Measurements from ENCODE around the gene QPCT. TPM values are rescaled to one million over a fixed set of nuclear protein-coding genes. Genes with fewer than 3 reads are reported as not detected.

The QPCT gene
- total RNA-seq, 4 donors from 2014 or later, result 1.2 to 5.1 (median 4.0) TPM

- H3K4me1 ChIP-seq, result peaks cover 3 to 14% (median 6%) of the 10 kb centered on the region in 4 donors
- H3K4me3 ChIP-seq, result no peak overlapping the region
- no peak overlapping the region for H3K27ac ChIP-seq (replicated peaks in 1 of 4)
- no peak for TF ChIP-seq EP300 (IDR thresholded peaks at IDR 0.05)
- no peak for TF ChIP-seq CTCF (IDR thresholded peaks at IDR 0.05)
- no peak for TF ChIP-seq POLR2A (IDR thresholded peaks at IDR 0.05; ENCODE audit: low read depth)
- TF ChIP-seq POLR2AphosphoS5 (IDR thresholded peaks at IDR 0.05), result no peak
- no peaks in the 10 kb centered on the region for H3K27me3 ChIP-seq
- intact Hi-C loops (cut with DNase I), result no loop called here
- H3K36me3 ChIP-seq, result no peaks in the 10 kb centered on the region
- no peak for DNase-seq (ENCODE audit: extremely low spot score)
- H3K9me3 ChIP-seq, result no peaks in the 10 kb centered on the region
- WGBS, result 96% methylated on average over 4 of the region's 4 CpGs
These were observed 43.9 kb upstream of the QPCT start for GRCh38 chr2:37300578-37300977.

- Histone ChIP-seq H3K9me3 (no peaks in the 10 kb centered on the region), H3K27ac (replicated peaks in 1 of 4) (no peak overlapping the region), H3K4me3 (no peak overlapping the region), H3K36me3 (no peaks in the 10 kb centered on the region), H3K4me1 (peaks cover 5 to 19% (median 14%) of the 10 kb centered on the region in 4 donors), H3K27me3 (no peaks in the 10 kb centered on the region)
- intact Hi-C loops (cut with DNase I), result no loop called here
- 86% methylated on average over 2 of the region's 2 CpGs for WGBS
- TF ChIP-seq CTCF (IDR thresholded peaks at IDR 0.05) (no peak), POLR2AphosphoS5 (IDR thresholded peaks at IDR 0.05) (no peak), POLR2A (IDR thresholded peaks at IDR 0.05; ENCODE audit: low read depth) (no peak), EP300 (IDR thresholded peaks at IDR 0.05) (no peak)
- no peak for DNase-seq (ENCODE audit: extremely low spot score)
These were observed 43.0 kb upstream of the QPCT start for GRCh38 chr2:37301408-37301807.

GRCh38 chr2:37302701-37303252, 41.7 kb upstream of the QPCT start:
- Histone ChIP-seq H3K27me3 (no peaks in the 10 kb centered on the region), H3K36me3 (no peaks in the 10 kb centered on the region), H3K9me3 (no peaks in the 10 kb centered on the region), H3K4me3 (no peak overlapping the region), H3K27ac (replicated peaks in 1 of 4) (no peak overlapping the region), H3K4me1 (peaks cover 5 to 31% (median 15%) of the 10 kb centered on the region in 4 donors)
- intact Hi-C loops (cut with DNase I), result no loop called here
- TF ChIP-seq POLR2A (IDR thresholded peaks at IDR 0.05; ENCODE audit: low read depth) (no peak), EP300 (IDR thresholded peaks at IDR 0.05) (no peak), CTCF (IDR thresholded peaks at IDR 0.05) (no peak), POLR2AphosphoS5 (IDR thresholded peaks at IDR 0.05) (no peak)
- 98% methylated on average over 9 of the region's 9 CpGs for WGBS
- no peak for DNase-seq (ENCODE audit: extremely low spot score)

- Histone ChIP-seq H3K27ac (replicated peaks in 1 of 4) (no peak overlapping the region), H3K4me1 (peaks cover 5 to 34% (median 21%) of the 10 kb centered on the region in 4 donors), H3K9me3 (no peaks in the 10 kb centered on the region), H3K27me3 (no peaks in the 10 kb centered on the region), H3K4me3 (no peak overlapping the region), H3K36me3 (no peaks in the 10 kb centered on the region)
- intact Hi-C loops (cut with DNase I), result no loop called here
- no peak for DNase-seq (ENCODE audit: extremely low spot score)
- WGBS, result 78% methylated on average over 3 of the region's 3 CpGs
- no peak for TF ChIP-seq POLR2AphosphoS5 (IDR thresholded peaks at IDR 0.05)
These were observed 38.4 kb upstream of the QPCT start for GRCh38 chr2:37306024-37306423.

- no peak overlapping the region for H3K4me3 ChIP-seq
- no peaks in the 10 kb centered on the region for H3K9me3 ChIP-seq
- peaks cover 11 to 37% (median 31%) of the 10 kb centered on the region in 4 donors for H3K4me1 ChIP-seq
- no peak for TF ChIP-seq EP300 (IDR thresholded peaks at IDR 0.05)
- no peak for TF ChIP-seq CTCF (IDR thresholded peaks at IDR 0.05)
- no peak for TF ChIP-seq POLR2A (IDR thresholded peaks at IDR 0.05; ENCODE audit: low read depth)
- TF ChIP-seq POLR2AphosphoS5 (IDR thresholded peaks at IDR 0.05), result no peak
- no peak overlapping the region for H3K27ac ChIP-seq (replicated peaks in 1 of 4)
- 80% methylated on average over 2 of the region's 2 CpGs for WGBS
- DNase-seq (ENCODE audit: extremely low spot score), result no peak
- H3K27me3 ChIP-seq, result no peaks in the 10 kb centered on the region
- no peaks in the 10 kb centered on the region for H3K36me3 ChIP-seq
- intact Hi-C loops (cut with DNase I), result no loop called here
These were observed 36.9 kb upstream of the QPCT start for GRCh38 chr2:37307500-37307899.
